ENCODE results near the gene CSF2RB. TPM values are rescaled to one million over a fixed set of nuclear protein-coding genes. Genes with fewer than 3 reads are reported as not detected.

The CSF2RB gene
- total and polyA plus RNA-seq, 2 experiments from 2014 or later: 2.6 to 4.1 TPM

- in situ Hi-C loops (cut with MboI): no loop called here
- Histone ChIP-seq H3K4me2 (ENCODE audit: unreplicated experiment) (no peak overlapping the region), H3K79me2 (ENCODE audit: insufficient read depth) (no peaks in the 10 kb centered on the region), H3K9ac (no peak overlapping the region), H4K20me1 (ENCODE audit: insufficient read depth) (no peaks in the 10 kb centered on the region), H3K4me3 (no peak overlapping the region), H3K9me3 (ENCODE audit: low read depth) (no peaks in the 10 kb centered on the region), H3K27me3 (replicated peaks; ENCODE audit: insufficient read depth) (peaks cover 32% of the 10 kb centered on the region), H3K27ac (no peak overlapping the region), H3K36me3 (ENCODE audit: low read depth) (no peaks in the 10 kb centered on the region), H2AFZ (no peak overlapping the region), H3F3A (ENCODE audit: insufficient read depth) (no peaks in the 10 kb centered on the region), H3K9me2 (ENCODE audit: insufficient read depth) (no peaks in the 10 kb centered on the region), H3K4me1 (ENCODE audit: insufficient read depth) (no peaks in the 10 kb centered on the region)
- TF ChIP-seq EZH2phosphoT487 (IDR thresholded peaks at IDR 0.05; ENCODE audit: insufficient read depth, low read depth) (no peak), EZH2 (IDR thresholded peaks at IDR 0.05; ENCODE audit: insufficient read depth, poor library complexity, severe bottlenecking) (no peak)
- WGBS, 2 experiments (ENCODE audit: low coverage in 1 of 2, low lambda C conversion rate in 2 of 2, missing lambda C conversion rate in 2 of 2): 60 to 65% methylated on average over 18 to 20 of the region's 20 CpGs
- DNase-seq: no peak
Observed at GRCh38 chr22:36936362-36937116, 23.1 kb downstream of the CSF2RB start.

- Histone ChIP-seq H3K4me1 (ENCODE audit: insufficient read depth) (no peaks in the 10 kb centered on the region), H3K27ac (no peak overlapping the region), H3K36me3 (ENCODE audit: low read depth) (no peaks in the 10 kb centered on the region), H4K20me1 (ENCODE audit: insufficient read depth) (no peaks in the 10 kb centered on the region), H3K9me3 (ENCODE audit: low read depth) (no peaks in the 10 kb centered on the region), H3K9ac (no peak overlapping the region), H3K27me3 (replicated peaks; ENCODE audit: insufficient read depth) (peaks cover 31% of the 10 kb centered on the region), H3K4me3 (no peak overlapping the region), H3K79me2 (ENCODE audit: insufficient read depth) (no peaks in the 10 kb centered on the region), H3F3A (ENCODE audit: insufficient read depth) (no peaks in the 10 kb centered on the region), H2AFZ (no peak overlapping the region), H3K9me2 (ENCODE audit: insufficient read depth) (no peaks in the 10 kb centered on the region), H3K4me2 (ENCODE audit: unreplicated experiment) (no peak overlapping the region)
- TF ChIP-seq EZH2phosphoT487 (IDR thresholded peaks at IDR 0.05; ENCODE audit: insufficient read depth, low read depth): no peak
- TF ChIP-seq EZH2 (IDR thresholded peaks at IDR 0.05; ENCODE audit: insufficient read depth, poor library complexity, severe bottlenecking): no peak
- in situ Hi-C loops (cut with MboI): no loop called here
- 57 to 63% methylated on average over 11 to 12 of the region's 14 CpGs for WGBS, 2 experiments (ENCODE audit: low coverage in 1 of 2, low lambda C conversion rate in 2 of 2, missing lambda C conversion rate in 2 of 2)
- no peak for DNase-seq
Observed at GRCh38 chr22:36937319-36938027, 24.0 kb downstream of the CSF2RB start.

- Histone ChIP-seq H4K20me1 (ENCODE audit: insufficient read depth) (no peaks in the 10 kb centered on the region), H2AFZ (no peak overlapping the region), H3K36me3 (ENCODE audit: low read depth) (no peaks in the 10 kb centered on the region), H3K4me3 (no peak overlapping the region), H3F3A (ENCODE audit: insufficient read depth) (no peaks in the 10 kb centered on the region), H3K27me3 (replicated peaks; ENCODE audit: insufficient read depth) (peaks cover 30% of the 10 kb centered on the region), H3K9ac (no peak overlapping the region), H3K4me2 (ENCODE audit: unreplicated experiment) (no peak overlapping the region), H3K9me3 (ENCODE audit: low read depth) (no peaks in the 10 kb centered on the region), H3K79me2 (ENCODE audit: insufficient read depth) (no peaks in the 10 kb centered on the region), H3K9me2 (ENCODE audit: insufficient read depth) (no peaks in the 10 kb centered on the region), H3K27ac (no peak overlapping the region), H3K4me1 (ENCODE audit: insufficient read depth) (no peaks in the 10 kb centered on the region)
- no peak for TF ChIP-seq EZH2phosphoT487 (IDR thresholded peaks at IDR 0.05; ENCODE audit: insufficient read depth, low read depth)
- no peak for TF ChIP-seq EZH2 (IDR thresholded peaks at IDR 0.05; ENCODE audit: insufficient read depth, poor library complexity, severe bottlenecking)
- 60 to 67% methylated on average over 10 to 12 of the region's 12 CpGs for WGBS, 2 experiments (ENCODE audit: low coverage in 1 of 2, low lambda C conversion rate in 2 of 2, missing lambda C conversion rate in 2 of 2)
- DNase-seq: no peak
- in situ Hi-C loops (cut with MboI): no loop called here
Observed at GRCh38 chr22:36938028-36938425, 24.6 kb downstream of the CSF2RB start.

- WGBS, 2 experiments (ENCODE audit: low coverage in 1 of 2, low lambda C conversion rate in 2 of 2, missing lambda C conversion rate in 2 of 2): 70 to 73% methylated on average over 13 of the region's 13 CpGs
- Histone ChIP-seq H3K36me3 (ENCODE audit: low read depth) (no peaks in the 10 kb centered on the region), H3K4me3 (no peak overlapping the region), H3K27me3 (replicated peaks; ENCODE audit: insufficient read depth) (peaks cover 36% of the 10 kb centered on the region), H3K9me2 (ENCODE audit: insufficient read depth) (no peaks in the 10 kb centered on the region), H3K9me3 (ENCODE audit: low read depth) (no peaks in the 10 kb centered on the region), H3K9ac (no peak overlapping the region), H4K20me1 (ENCODE audit: insufficient read depth) (no peaks in the 10 kb centered on the region), H3K4me2 (ENCODE audit: unreplicated experiment) (no peak overlapping the region), H3K79me2 (ENCODE audit: insufficient read depth) (no peaks in the 10 kb centered on the region), H3K27ac (no peak overlapping the region), H3K4me1 (ENCODE audit: insufficient read depth) (no peaks in the 10 kb centered on the region), H2AFZ (no peak overlapping the region), H3F3A (ENCODE audit: insufficient read depth) (no peaks in the 10 kb centered on the region)
- no peak for DNase-seq
- in situ Hi-C loops (cut with MboI): no loop called here
- TF ChIP-seq EZH2phosphoT487 (IDR thresholded peaks at IDR 0.05; ENCODE audit: insufficient read depth, low read depth) (no peak), EZH2 (IDR thresholded peaks at IDR 0.05; ENCODE audit: insufficient read depth, poor library complexity, severe bottlenecking) (no peak)
Observed at GRCh38 chr22:36938886-36939285, 25.5 kb downstream of the CSF2RB start.
